Lower leg skin (tissue), 4 donors: ENCODE measurements around the gene SMNDC1. TPM values are rescaled to one million over a fixed set of nuclear protein-coding genes. Genes with fewer than 3 reads are reported as not detected.

Source experiments
- DNase-seq, 2 donors: peaks; one replicate each; pipeline ENCODE4 v3.0.0-alpha.2; 2019; ENCODE audit warnings: low spot score in 2 of 2
- H3K4me3 ChIP-seq: fragments of 200-600 bp; sonication (generic); 2 replicates; pipeline ENCODE4 v1.5.1; 2017; ENCODE audit warnings: mild to moderate bottlenecking, low read depth; ENCODE audit not compliant: poor library complexity, severe bottlenecking
- CTCF ChIP-seq, 3 donors: fragments of 450-650 bp; IDR thresholded peaks; one replicate each; pipeline ENCODE4 v1.5.1; 2016; ENCODE audit warnings: antibody characterized with exemption in 3 of 3, mild to moderate bottlenecking in 3 of 3, moderate library complexity in 2 of 3
- POLR2A ChIP-seq, 2 donors: fragments of 450-650 bp; IDR thresholded peaks; one replicate each; pipeline ENCODE4 v1.6.1; 2016 to 2017; ENCODE audit warnings: antibody characterized with exemption in 2 of 2, mild to moderate bottlenecking in 1 of 2, moderate library complexity in 1 of 2
- WGBS, 2 donors: methylation state at CpG; one replicate each; pipeline ENCODE4 v1.1.5; 2018; 5-methylcytosine and 5-hydroxymethylcytosine counted together
- intact Hi-C: fragments of 100-400 bp; cut with DNase I; formaldehyde crosslinking; loops from one replicate; pipeline ENCODE4 v1.15.0; 2023; ENCODE audit warnings: low total_unique reads
- total RNA-seq, 4 donors: library from RNA; depleted of rRNA; stranded (reverse); fragments of >200 nt; gene quantifications; one replicate each; pipeline ENCODE4 v1.1.0, GENCODE V29; 2016

SMNDC1 gene
- total RNA-seq, 4 donors from 2014 or later, result 8.0 to 20.5 (median 10.6) TPM

GRCh38 chr10:110278562-110279406, 25.9 kb downstream of the SMNDC1 start:
- no peak for TF ChIP-seq POLR2A (IDR thresholded peaks at IDR 0.05)
- TF ChIP-seq CTCF (IDR thresholded peaks at IDR 0.05), result peak in 1 of 3 donors; percentile 3
- H3K4me3 ChIP-seq, result no peak overlapping the region
- intact Hi-C loops, result loop anchor here (5.0 kb wide), 1 partner anchor 141 kb away; no protein-coding TSS in a partner anchor
- DNase-seq, result no peak
- WGBS, 2 donors, result 69 to 77% methylated on average over 7 of the region's 7 CpGs

GRCh38 chr10:110277591-110277990, 27.1 kb downstream of the SMNDC1 start:
- no peak for DNase-seq
- TF ChIP-seq CTCF (IDR thresholded peaks at IDR 0.05), result no peak
- no peak for TF ChIP-seq POLR2A (IDR thresholded peaks at IDR 0.05)
- intact Hi-C loops, result loop anchor here (5.0 kb wide), 1 partner anchor 140 kb away; no protein-coding TSS in a partner anchor
- WGBS, 2 donors, result 96 to 99% methylated on average over 2 of the region's 2 CpGs
- no peak overlapping the region for H3K4me3 ChIP-seq

GRCh38 chr10:110276603-110277002, 28.1 kb downstream of the SMNDC1 start:
- TF ChIP-seq POLR2A (IDR thresholded peaks at IDR 0.05), result no peak
- no peak for TF ChIP-seq CTCF (IDR thresholded peaks at IDR 0.05)
- intact Hi-C loops, result loop anchor here (5.0 kb wide), 1 partner anchor 139 kb away; no protein-coding TSS in a partner anchor
- 94 to 99% methylated on average over 5 of the region's 5 CpGs for WGBS, 2 donors
- no peak overlapping the region for H3K4me3 ChIP-seq
- DNase-seq, result no peak

- 63 to 65% methylated on average over 2 of the region's 2 CpGs for WGBS, 2 donors
- no peak overlapping the region for H3K4me3 ChIP-seq
- intact Hi-C loops, result loop anchor here (5.0 kb wide), 1 partner anchor 138 kb away; no protein-coding TSS in a partner anchor
- DNase-seq, result no peak
- no peak for TF ChIP-seq CTCF (IDR thresholded peaks at IDR 0.05)
- no peak for TF ChIP-seq POLR2A (IDR thresholded peaks at IDR 0.05)
Observed at GRCh38 chr10:110275128-110275729, 29.5 kb downstream of the SMNDC1 start.

- no peak for DNase-seq
- no peak overlapping the region for H3K4me3 ChIP-seq
- TF ChIP-seq CTCF (IDR thresholded peaks at IDR 0.05) (no peak), POLR2A (IDR thresholded peaks at IDR 0.05) (no peak)
- intact Hi-C loops, result loop anchor here (5.0 kb wide), 1 partner anchor 137 kb away; no protein-coding TSS in a partner anchor
- WGBS, 2 donors, result 84 to 92% methylated on average over 6 of the region's 6 CpGs
Observed at GRCh38 chr10:110274647-110275046, 30.1 kb downstream of the SMNDC1 start.
